Placental epithelial cell (primary cell): ENCODE data around the gene SPP1. TPM values are rescaled to one million over a fixed set of nuclear protein-coding genes. Genes with fewer than 3 reads are reported as not detected.

Experiments
- small RNA-seq: library from RNA; depleted of rRNA; stranded (forward); fragments of <200 nt; gene quantifications from one replicate; pipeline ENCODE3, GENCODE V24; 2012
- total RNA-seq: library from RNA; depleted of rRNA; stranded (reverse); fragments of >200 nt; gene quantifications from 2 replicates; pipeline ENCODE4 v1.2.3, GENCODE V29; 2012

SPP1 gene
- total RNA-seq = not detected in 2 replicates

DNA sequence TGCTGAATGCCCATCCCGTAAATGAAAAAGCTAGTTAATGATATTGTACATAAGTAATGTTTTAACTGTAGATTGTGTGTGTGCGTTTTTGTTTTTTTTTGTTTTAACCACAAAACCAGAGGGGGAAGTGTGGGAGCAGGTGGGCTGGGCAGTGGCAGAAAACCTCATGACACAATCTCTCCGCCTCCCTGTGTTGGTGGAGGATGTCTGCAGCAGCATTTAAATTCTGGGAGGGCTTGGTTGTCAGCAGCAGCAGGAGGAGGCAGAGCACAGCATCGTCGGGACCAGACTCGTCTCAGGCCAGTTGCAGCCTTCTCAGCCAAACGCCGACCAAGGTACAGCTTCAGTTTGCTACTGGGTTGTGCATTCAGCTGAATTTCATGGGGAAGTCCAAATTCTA, at the start of gene SPP1:
TSS of gene SPP1 (plus strand) at position 249 of the 400 bp plus-strand sequence. CDS start 1,182 bp downstream, outside the sequence.

DNA sequence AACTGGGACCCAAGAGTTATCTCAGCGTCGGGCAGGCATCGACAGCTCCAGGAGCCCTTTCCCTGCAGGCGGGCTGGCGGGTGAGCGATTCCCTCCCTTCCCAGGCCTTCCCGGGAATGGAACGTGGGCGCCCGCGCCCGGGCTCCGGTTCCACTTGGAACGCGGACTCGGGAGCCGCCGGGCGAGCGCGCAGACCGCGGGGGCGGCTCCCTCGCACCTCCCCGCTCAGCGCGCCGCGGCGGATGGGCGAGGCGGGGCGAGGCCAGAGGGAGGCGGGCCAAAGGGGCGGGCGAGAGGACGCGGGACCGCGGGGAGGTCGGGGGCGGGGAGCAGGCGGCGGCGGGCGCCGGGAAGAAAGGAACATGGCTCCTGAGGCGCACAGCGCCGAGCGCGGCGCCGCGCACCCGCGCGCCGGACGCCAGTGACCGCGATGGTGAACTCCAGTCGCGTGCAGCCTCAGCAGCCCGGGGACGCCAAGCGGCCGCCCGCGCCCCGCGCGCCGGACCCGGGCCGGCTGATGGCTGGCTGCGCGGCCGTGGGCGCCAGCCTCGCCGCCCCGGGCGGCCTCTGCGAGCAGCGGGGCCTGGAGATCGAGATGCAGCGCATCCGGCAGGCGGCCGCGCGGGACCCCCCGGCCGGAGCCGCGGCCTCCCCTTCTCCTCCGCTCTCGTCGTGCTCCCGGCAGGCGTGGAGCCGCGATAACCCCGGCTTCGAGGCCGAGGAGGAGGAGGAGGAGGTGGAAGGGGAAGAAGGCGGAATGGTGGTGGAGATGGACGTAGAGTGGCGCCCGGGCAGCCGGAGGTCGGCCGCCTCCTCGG, 32.0 kb downstream of the SPP1 start, which contains the start of gene PKD2:
TSS of gene PKD2 (plus strand) at position 332 of the 818 bp plus-strand sequence. CDS start at position 431, 99 bp downstream.

Small RNAs within 50 kb of the gene (small RNA-seq; reads per million reads assigned to genes)
- gene RNU1-36P = 0.09 reads per million

Other genes with a start within 250 kb of the SPP1 start
- gene IBSP, start 176.2 kb upstream of the SPP1 start, total RNA-seq = not detected in 2 replicates
- not detected in 2 replicates for gene MEPE, start 142.7 kb upstream of the SPP1 start, total RNA-seq
- gene PKD2, start 31.9 kb downstream of the SPP1 start, total RNA-seq = 53.0 and 63.2 TPM in 2 replicates
- 0.79 and 5.2 TPM in 2 replicates for gene ABCG2, start 182.9 kb downstream of the SPP1 start, total RNA-seq